Measurements from ENCODE around the gene CDC27. TPM values are rescaled to one million over a fixed set of nuclear protein-coding genes. Genes with fewer than 3 reads are reported as not detected.

Gene CDC27
- total and polyA plus RNA-seq, 2 of the 4 experiments (the other 2 are of a cell fraction), result 47.7 to 190 TPM

DNA sequence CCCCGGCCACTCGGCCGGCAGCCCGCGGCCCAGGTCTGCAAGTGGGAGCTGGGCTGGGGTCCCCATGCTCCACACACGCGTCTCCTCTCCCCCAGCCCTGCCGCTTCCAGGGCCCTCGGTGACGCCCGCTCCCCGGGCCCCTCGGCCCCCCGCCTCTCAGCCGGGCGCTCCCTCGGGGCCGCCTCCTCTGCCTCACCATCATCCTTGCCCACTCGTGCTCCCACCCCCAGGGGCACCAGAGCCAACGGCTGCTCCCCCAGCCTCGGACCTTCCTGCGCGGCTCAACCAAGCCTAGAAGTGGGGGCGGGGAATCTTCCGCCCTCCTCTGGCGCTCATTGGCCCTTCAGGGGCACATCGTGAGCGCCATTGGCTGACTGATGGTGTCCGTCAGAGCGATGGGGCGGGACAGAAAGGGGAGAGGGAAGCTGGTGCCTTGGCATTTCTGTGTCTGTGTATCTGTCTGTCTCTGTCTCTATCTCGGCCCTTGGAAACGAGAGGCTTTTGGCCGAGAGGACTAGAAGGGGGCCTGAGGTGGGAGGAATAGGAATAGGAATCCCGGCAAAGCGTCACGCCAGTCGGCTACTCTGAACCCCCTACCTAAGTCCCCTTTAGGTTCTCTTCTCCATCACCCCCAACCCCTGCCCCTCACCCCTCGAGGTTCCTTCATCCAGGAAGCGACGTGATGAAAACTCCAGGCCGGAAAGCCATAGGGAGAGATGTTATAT lies 88.9 kb downstream of the CDC27 start:
- ChIA-PET CTCF (no interaction called here), POLR2A (ENCODE audit: unreplicated experiment) (no interaction called here)
- Histone ChIP-seq H2AK5ac (ENCODE audit: low read depth, low read length) (no peak overlapping the region), H2AK9ac (replicated peaks; ENCODE audit: low read depth, low read length, poor library complexity) (peak overlapping the region; percentile 95), H3K27ac (ENCODE audit: insufficient read depth, low read length) (peak overlapping the region; percentile 82), H3K9ac (ENCODE audit: low read depth, low read length) (peak overlapping the region; percentile 84), H3K4me2 (ENCODE audit: low read depth, low read length) (peak overlapping the region; percentile 97), H3K9me3 (ENCODE audit: control insufficient read depth, insufficient read depth, low read length) (no peaks in the 10 kb centered on the region), H3K4ac (ENCODE audit: low read depth, low read length) (peak overlapping the region; percentile 59), H3K4me1 (ENCODE audit: control insufficient read depth, insufficient read depth, low read length) (peaks cover 2% of the 10 kb centered on the region; the same call in 1 of the 2 replicates), H3K23ac (ENCODE audit: low read depth, low read length) (peak overlapping the region; percentile 53; the same call in 1 of the 2 replicates), H2BK120ac (ENCODE audit: low read depth, low read length) (no peak overlapping the region), H4K5ac (ENCODE audit: low read depth, low read length) (peak overlapping the region; percentile 86; the same call in 1 of the 2 replicates), H3K14ac (replicated peaks; ENCODE audit: low read depth, low read length) (0 out of 2 replicates have a peak overlapping the region, but pooled peaks have one; percentile 79), H3K56ac (ENCODE audit: extremely low read depth, insufficient read depth, low read length) (0 out of 2 replicates have a peak overlapping the region, but pooled peaks have one; percentile 35), H4K8ac (ENCODE audit: low read depth in 2 of 2, low read length in 2 of 2) (peak overlapping the region; percentile 80 to 95; a peak in 3 of 4 replicates), H4K91ac (ENCODE audit: insufficient read depth, low read depth, low read length) (peak overlapping the region; percentile 31; the same call in 1 of the 2 replicates), H3K4me3 (ENCODE audit: insufficient read depth, low read depth, low read length) (peak overlapping the region; percentile 93), H2BK5ac (ENCODE audit: low read depth, low read length, poor library complexity, severe bottlenecking) (peak overlapping the region; percentile 70), H4K20me1 (ENCODE audit: insufficient read depth, low read length) (no peaks in the 10 kb centered on the region), H3K9me1 (ENCODE audit: insufficient read depth, low read length) (peaks cover 3% of the 10 kb centered on the region; the same call in 1 of the 2 replicates), H2AFZ (replicated peaks; ENCODE audit: low read length, poor library complexity) (peak overlapping the region; percentile 98), H3K79me1 (ENCODE audit: low read depth in 1 of 2, low read length in 2 of 2) (peaks cover 11 to 22% of the 10 kb centered on the region in 2 experiments; a peak in 3 of 4 replicates), H3K18ac (ENCODE audit: low read depth, low read length) (no peak overlapping the region; the same call in 1 of the 2 replicates), H3K36me3 (ENCODE audit: control insufficient read depth, insufficient read depth, low read length) (peaks cover 2% of the 10 kb centered on the region), H2BK15ac (ENCODE audit: low read depth, low read length) (no peak overlapping the region), H3K27me3 (ENCODE audit: control insufficient read depth, insufficient read depth, low read length) (no peaks in the 10 kb centered on the region), H2BK20ac (ENCODE audit: low read depth, low read length) (no peak overlapping the region)
- intact Hi-C loops (cut with micrococcal nuclease) (no loop called here), dilution Hi-C loops (cut with HindIII; ENCODE audit: low sequenced_read_pairs, unreplicated experiment) (no loop called here), in situ Hi-C loops (cut with MboI; ENCODE audit: low sequenced_read_pairs) (no loop called here)
- no TSS peak for BruUV-seq (replicated peaks)
- ATAC-seq (ENCODE audit: low read depth), result peak; percentile 100
- no peak for TF ChIP-seq BHLHE40 (IDR thresholded peaks at IDR 0.05; ENCODE audit: low read depth, low read length)
- TF ChIP-seq, protein P1, sequence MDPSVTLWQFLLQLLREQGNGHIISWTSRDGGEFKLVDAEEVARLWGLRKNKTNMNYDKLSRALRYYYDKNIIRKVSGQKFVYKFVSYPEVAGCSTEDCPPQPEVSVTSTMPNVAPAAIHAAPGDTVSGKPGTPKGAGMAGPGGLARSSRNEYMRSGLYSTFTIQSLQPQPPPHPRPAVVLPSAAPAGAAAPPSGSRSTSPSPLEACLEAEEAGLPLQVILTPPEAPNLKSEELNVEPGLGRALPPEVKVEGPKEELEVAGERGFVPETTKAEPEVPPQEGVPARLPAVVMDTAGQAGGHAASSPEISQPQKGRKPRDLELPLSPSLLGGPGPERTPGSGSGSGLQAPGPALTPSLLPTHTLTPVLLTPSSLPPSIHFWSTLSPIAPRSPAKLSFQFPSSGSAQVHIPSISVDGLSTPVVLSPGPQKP (IDR thresholded peaks at IDR 0.05; ENCODE audit: borderline replicate concordance, low read depth, low read length), result no peak
- TF ChIP-seq, protein P2, sequence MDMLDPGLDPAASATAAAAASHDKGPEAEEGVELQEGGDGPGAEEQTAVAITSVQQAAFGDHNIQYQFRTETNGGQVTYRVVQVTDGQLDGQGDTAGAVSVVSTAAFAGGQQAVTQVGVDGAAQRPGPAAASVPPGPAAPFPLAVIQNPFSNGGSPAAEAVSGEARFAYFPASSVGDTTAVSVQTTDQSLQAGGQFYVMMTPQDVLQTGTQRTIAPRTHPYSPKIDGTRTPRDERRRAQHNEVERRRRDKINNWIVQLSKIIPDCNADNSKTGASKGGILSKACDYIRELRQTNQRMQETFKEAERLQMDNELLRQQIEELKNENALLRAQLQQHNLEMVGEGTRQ (IDR thresholded peaks at IDR 0.05; ENCODE audit: low read depth, low read length), result no peak
- TF ChIP-seq FOS (IDR thresholded peaks at IDR 0.05; ENCODE audit: low read depth, low read length), result no peak
- no peak for TF ChIP-seq CEBPB (IDR thresholded peaks at IDR 0.05; ENCODE audit: low read depth, low read length)
- TF ChIP-seq SMC3 (IDR thresholded peaks at IDR 0.05; ENCODE audit: low read depth, low read length), result no peak
- TF ChIP-seq CHD1 (IDR thresholded peaks at IDR 0.05; ENCODE audit: low read depth, low read length), result no peak
- TF ChIP-seq CTCF (conservative IDR thresholded peaks at IDR 0.05; ENCODE audit: low read depth, low read length), result no peak
- no peak for TF ChIP-seq RAD21 (IDR thresholded peaks at IDR 0.05; ENCODE audit: low read length)
- no peak for TF ChIP-seq POLR2A (IDR thresholded peaks at IDR 0.05; ENCODE audit: low read depth, low read length)
- 0% methylated on average over 3 of the region's 42 CpGs; no CpG with 5 or more reads in 1 of the 2 experiments for WGBS, 2 experiments (ENCODE audit: extremely low coverage in 2 of 2, insufficient read length in 1 of 2)
- DNase-seq, result peak; percentile 84
